Measurements from ENCODE around the gene SHISA7.

- TF ChIP-seq CTCF (conservative IDR thresholded peaks at IDR 0.05; ENCODE audit: low read length) (no peak), EZH2phosphoT487 (IDR thresholded peaks at IDR 0.05; ENCODE audit: borderline replicate concordance, low read depth, low read length) (no peak)
Observed at GRCh38 chr19:55451163-55451964, 8.3 kb upstream of the SHISA7 start.
